ENCODE measurements around the gene KIN. TPM values are rescaled to one million over a fixed set of nuclear protein-coding genes. Genes with fewer than 3 reads are reported as not detected.
A peak's percentile ranks its signal among the peaks of the same experiment; 100 is the strongest.
"Not testable (repeated sequence)": the region's sequence is repeated elsewhere in the genome, so short reads cannot be mapped to it uniquely, and the experiment has no call there.

Gene KIN
- total RNA-seq, 1 experiment from 2014 or later = 8.4 TPM

- Histone ChIP-seq H3K27me3 (ENCODE audit: control insufficient read depth, insufficient read depth, low read length) (no peaks in the 10 kb centered on the region), H3K4me1 (ENCODE audit: control insufficient read depth, insufficient read depth, low read length) (peaks cover 9% of the 10 kb centered on the region), H3K27ac (ENCODE audit: low read length) (peak overlapping the region; percentile 86), H3K4me3 (ENCODE audit: low read depth in 2 of 2, low read length in 2 of 2) (peak overlapping the region; percentile 90 to 94), H3K9me3 (ENCODE audit: control insufficient read depth, insufficient read depth, low read depth, low read length) (no peaks in the 10 kb centered on the region), H3K36me3 (ENCODE audit: control insufficient read depth, insufficient read depth, low read length) (peaks cover 11% of the 10 kb centered on the region)
- intact Hi-C loops (cut with micrococcal nuclease; ENCODE audit: unreplicated experiment) (no loop called here), in situ Hi-C loops (cut with HindIII; ENCODE audit: low pct_unique_long_range_greater_than_20kb, low sequenced_read_pairs) (no loop called here)
- CTCF ChIA-PET = no interaction called here
- TF ChIP-seq SIN3A (IDR thresholded peaks at IDR 0.05; ENCODE audit: borderline replicate concordance, insufficient read depth, low read depth, low read length) = no peak
- TF ChIP-seq TCF7L2 (IDR thresholded peaks at IDR 0.05; ENCODE audit: low read depth, low read length) = no peak
- no peak for TF ChIP-seq POLR2AphosphoS5 (IDR thresholded peaks at IDR 0.05; ENCODE audit: low read depth, low read length)
- TF ChIP-seq REST (IDR thresholded peaks at IDR 0.05; ENCODE audit: insufficient read depth in 1 of 2, low read depth in 2 of 2, low read length in 1 of 2) = no peak
- TF ChIP-seq CTCF (IDR thresholded peaks at IDR 0.05) = no peak
- DNase-seq (ENCODE audit: low read depth, low spot score) (no peak), ATAC-seq (peak; percentile 37)
- POLR2A ChIA-PET = interaction anchor here (0.6 kb wide), 1 partner anchor 859 kb away, joined by 7 read pairs; no protein-coding TSS in a partner anchor
- BruUV-seq (replicated peaks) = TSS peak; percentile 85
Observed at GRCh38 chr10:7787150-7787856, 490 bp downstream of the KIN start.

GRCh38 chr10:7786430-7786829, 1.4 kb downstream of the KIN start:
- DNase-seq (ENCODE audit: low read depth, low spot score) (no peak), ATAC-seq (no peak)
- H3K4me1 ChIP-seq (ENCODE audit: control insufficient read depth, insufficient read depth, low read length) = peaks cover 9% of the 10 kb centered on the region
- in situ Hi-C loops (cut with HindIII; ENCODE audit: low pct_unique_long_range_greater_than_20kb, low sequenced_read_pairs) (no loop called here), intact Hi-C loops (cut with micrococcal nuclease; ENCODE audit: unreplicated experiment) (no loop called here)
- CTCF ChIA-PET = no interaction called here
- H3K9me3 ChIP-seq (ENCODE audit: control insufficient read depth, insufficient read depth, low read depth, low read length) = no peaks in the 10 kb centered on the region
- no peaks in the 10 kb centered on the region for H3K27me3 ChIP-seq (ENCODE audit: control insufficient read depth, insufficient read depth, low read length)
- no TSS peak for BruUV-seq (replicated peaks)
- peak overlapping the region; percentile 90 to 94 for H3K4me3 ChIP-seq (ENCODE audit: low read depth in 2 of 2, low read length in 2 of 2)
- POLR2A ChIA-PET = no interaction called here
- TF ChIP-seq SIN3A (IDR thresholded peaks at IDR 0.05; ENCODE audit: borderline replicate concordance, insufficient read depth, low read depth, low read length) (no peak), CTCF (IDR thresholded peaks at IDR 0.05) (no peak), POLR2AphosphoS5 (IDR thresholded peaks at IDR 0.05; ENCODE audit: low read depth, low read length) (no peak), TCF7L2 (IDR thresholded peaks at IDR 0.05; ENCODE audit: low read depth, low read length) (no peak), REST (IDR thresholded peaks at IDR 0.05; ENCODE audit: insufficient read depth in 1 of 2, low read depth in 2 of 2, low read length in 1 of 2) (no peak)
- H3K36me3 ChIP-seq (ENCODE audit: control insufficient read depth, insufficient read depth, low read length) = peaks cover 11% of the 10 kb centered on the region
- H3K27ac ChIP-seq (ENCODE audit: low read length) = no peak overlapping the region

GRCh38 chr10:7782194-7782593, 5.6 kb downstream of the KIN start:
- intact Hi-C loops (cut with micrococcal nuclease; ENCODE audit: unreplicated experiment); POLR2A ChIA-PET; CTCF ChIA-PET; H3K9me3 ChIP-seq (ENCODE audit: control insufficient read depth, insufficient read depth, low read depth, low read length); H3K36me3 ChIP-seq (ENCODE audit: control insufficient read depth, insufficient read depth, low read length); H3K4me3 ChIP-seq (ENCODE audit: low read depth in 2 of 2, low read length in 2 of 2); DNase-seq (ENCODE audit: low read depth, low spot score); in situ Hi-C loops (cut with HindIII; ENCODE audit: low pct_unique_long_range_greater_than_20kb, low sequenced_read_pairs); H3K4me1 ChIP-seq (ENCODE audit: control insufficient read depth, insufficient read depth, low read length); BruUV-seq (replicated peaks); ATAC-seq; H3K27me3 ChIP-seq (ENCODE audit: control insufficient read depth, insufficient read depth, low read length); H3K27ac ChIP-seq (ENCODE audit: low read length): not testable (repeated sequence)

Data from Panc1 (cell line).